Muscle layer of colon (tissue), 2 donors: ENCODE data around the gene RPTOR.

Experiments
- H3K27ac ChIP-seq: one replicate; pipeline ENCODE4 v1.7.0; 2013; ENCODE audit warnings: low read depth, mild to moderate bottlenecking, low read length, moderate library complexity
- H3K27me3 ChIP-seq, 2 donors: one replicate each; pipeline ENCODE4 v1.7.0; 2013; ENCODE audit warnings: low read length in 2 of 2, mild to moderate bottlenecking in 2 of 2; ENCODE audit not compliant: insufficient read depth in 2 of 2, control insufficient read depth in 1 of 2
- H3K36me3 ChIP-seq: one replicate; pipeline ENCODE4 v1.7.0; 2013; ENCODE audit warnings: mild to moderate bottlenecking, low read length; ENCODE audit not compliant: insufficient read depth
- H3K4me1 ChIP-seq: one replicate; pipeline ENCODE4 v1.7.0; 2013; ENCODE audit warnings: mild to moderate bottlenecking, low read length; ENCODE audit not compliant: insufficient read depth
- H3K4me3 ChIP-seq, 2 donors: one replicate each; pipeline ENCODE4 v1.7.0; 2013; ENCODE audit warnings: low read length in 2 of 2, low read depth in 1 of 2, mild to moderate bottlenecking in 1 of 2, moderate library complexity in 1 of 2
- H3K9ac ChIP-seq: one replicate; pipeline ENCODE4 v1.7.0; 2013; ENCODE audit warnings: low read length
- H3K9me3 ChIP-seq: one replicate; pipeline ENCODE4 v1.7.0; 2013; ENCODE audit warnings: mild to moderate bottlenecking, low read length
- donor health status: abdominal sarcoma.
- donor health status: Adenocarcinoma of cecum.

The RPTOR gene

DNA sequence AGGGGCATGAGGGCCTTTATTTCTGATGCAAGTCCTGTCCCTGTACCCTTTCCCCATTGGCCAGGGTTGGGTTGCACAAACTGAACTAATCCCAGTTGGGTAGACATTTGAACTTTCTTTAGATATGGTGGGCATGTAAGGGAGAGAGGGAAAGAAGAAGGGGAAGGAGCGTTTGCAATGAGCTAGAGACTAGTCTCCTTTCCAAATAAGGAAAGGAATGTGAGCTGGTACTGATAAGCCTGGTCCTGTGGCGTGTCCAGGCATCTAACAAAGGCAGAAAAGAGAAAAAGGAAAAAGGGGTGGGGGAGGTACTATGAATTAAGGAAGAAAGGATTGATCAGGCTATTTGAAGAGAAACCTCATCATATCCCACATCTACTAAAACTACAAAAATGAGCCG lies 467.3 kb downstream of the RPTOR start:
- Histone ChIP-seq H3K27ac (no peak overlapping the region), H3K9me3 (no peaks in the 10 kb centered on the region), H3K27me3 (no peaks in the 10 kb centered on the region), H3K36me3 (no peaks in the 10 kb centered on the region), H3K4me1 (no peaks in the 10 kb centered on the region), H3K4me3 (no peak overlapping the region), H3K9ac (no peak overlapping the region)

DNA sequence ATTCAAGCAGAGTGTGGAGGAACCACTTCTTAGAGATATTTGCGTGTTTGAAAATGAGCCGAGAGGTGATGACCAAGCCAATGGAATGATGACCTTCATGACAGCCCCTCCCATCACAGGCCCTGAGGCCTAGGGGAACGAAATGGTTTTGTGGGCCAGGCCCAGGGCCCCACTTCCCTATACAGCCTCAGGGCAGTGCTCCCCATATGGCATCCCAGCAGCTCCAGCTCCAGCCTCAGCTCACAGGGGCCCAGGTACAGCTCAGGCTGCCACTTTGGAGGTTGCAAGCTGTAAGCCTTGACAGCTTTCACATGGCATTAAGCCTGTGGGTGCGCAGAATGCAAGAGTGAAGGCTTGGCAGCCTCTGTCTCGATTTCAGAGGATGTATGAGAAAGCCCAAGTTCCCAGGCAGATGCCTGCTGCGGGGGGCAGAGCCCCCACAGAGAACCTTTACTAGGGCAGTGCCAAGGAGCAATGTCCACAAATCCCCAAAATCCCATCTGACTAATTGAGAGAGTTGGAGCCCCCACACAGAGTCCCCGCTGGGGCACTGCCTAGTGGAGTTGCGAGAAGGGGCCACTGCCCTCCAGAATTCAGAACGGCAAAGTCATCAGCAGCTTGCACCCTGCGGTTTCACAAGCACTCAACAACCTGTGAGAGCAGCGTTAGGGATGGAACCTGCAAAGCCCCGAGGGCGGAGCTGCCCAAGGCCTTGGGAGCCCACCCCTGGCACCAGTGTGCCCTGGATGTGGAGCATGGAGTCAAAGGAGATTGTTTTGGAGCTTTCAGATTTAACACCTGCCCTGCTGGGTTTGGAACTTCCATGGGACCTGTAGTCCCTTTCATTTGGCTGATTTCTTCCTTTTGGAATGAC lies 468.2 kb downstream of the RPTOR start:
- Histone ChIP-seq H3K27ac (no peak overlapping the region), H3K9ac (no peak overlapping the region), H3K9me3 (no peaks in the 10 kb centered on the region), H3K27me3 (no peaks in the 10 kb centered on the region), H3K4me1 (peaks cover 5% of the 10 kb centered on the region), H3K4me3 (no peak overlapping the region), H3K36me3 (no peaks in the 10 kb centered on the region)

DNA sequence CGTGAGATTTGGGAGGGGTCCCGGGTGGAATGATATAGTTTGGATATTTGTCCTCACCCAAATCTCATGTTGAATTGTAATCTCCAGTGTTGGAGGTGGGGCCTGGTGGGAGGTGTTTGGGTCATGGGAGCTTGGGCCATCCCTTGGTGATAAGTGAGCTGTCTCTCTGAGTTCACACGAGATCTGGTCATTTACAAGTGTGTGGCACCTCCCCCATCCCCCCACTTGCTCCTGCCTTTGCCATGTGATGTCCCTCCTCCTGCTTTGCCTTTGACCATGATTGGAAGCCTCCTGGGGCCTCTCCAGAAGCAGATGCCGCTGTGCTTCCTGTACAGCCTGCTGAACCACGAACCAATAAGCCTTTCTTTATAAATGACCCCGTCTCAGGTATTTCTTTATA lies 469.0 kb downstream of the RPTOR start:
- Histone ChIP-seq H3K9ac (no peak overlapping the region), H3K36me3 (no peaks in the 10 kb centered on the region), H3K27ac (no peak overlapping the region), H3K27me3 (no peaks in the 10 kb centered on the region), H3K9me3 (no peaks in the 10 kb centered on the region), H3K4me1 (peaks cover 11% of the 10 kb centered on the region), H3K4me3 (no peak overlapping the region)

DNA sequence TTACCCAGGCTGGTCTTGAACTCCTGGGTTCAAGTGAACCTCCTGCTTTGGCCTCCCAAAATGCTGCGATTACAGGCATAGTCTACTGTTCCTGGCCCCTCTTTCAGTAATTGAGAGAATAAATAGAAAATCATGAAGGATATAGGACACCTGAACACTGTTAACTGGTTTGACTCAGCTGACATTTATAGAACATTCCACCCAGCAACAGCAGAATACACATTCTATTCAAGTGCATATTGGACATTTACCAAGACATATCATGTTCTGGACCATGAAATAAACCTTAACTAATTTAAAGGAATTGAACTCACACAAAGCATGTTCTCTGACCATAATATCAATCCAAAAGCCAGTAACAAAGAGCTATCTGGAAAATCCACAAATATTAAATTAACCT lies 470.5 kb downstream of the RPTOR start:
- no peak overlapping the region for H3K27ac ChIP-seq
- no peaks in the 10 kb centered on the region for H3K9me3 ChIP-seq
- no peak overlapping the region for H3K9ac ChIP-seq
- no peaks in the 10 kb centered on the region for H3K36me3 ChIP-seq
- no peak overlapping the region for H3K4me3 ChIP-seq
- H3K4me1 ChIP-seq = peaks cover 15% of the 10 kb centered on the region
- no peaks in the 10 kb centered on the region for H3K27me3 ChIP-seq
